Prostate gland (tissue), 2 donors: ENCODE results near the gene MYRF. TPM values are rescaled to one million over a fixed set of nuclear protein-coding genes. Genes with fewer than 3 reads are reported as not detected.

ENCODE experiments used
- DNase-seq: peaks from one replicate; pipeline ENCODE4 v3.0.0-alpha.2; 2019; ENCODE audit warnings: low spot score
- H3K27ac ChIP-seq, 2 donors: fragments of 200-600 bp; sonication (generic); 2 replicates each; pipeline ENCODE4 v1.5.1; 2017 to 2019
- H3K27me3 ChIP-seq: fragments of 200-600 bp; sonication (generic); replicated peaks from 2 replicates; pipeline ENCODE4 v1.5.1; 2019; ENCODE audit not compliant: insufficient read depth
- H3K36me3 ChIP-seq, 2 donors: fragments of 200-600 bp; sonication (generic); 1 replicate in 1 of 2; 2 replicates in 1 of 2; pipeline versions ENCODE4 v1.5.1 to v1.8.1; 2017 to 2019
- H3K4me1 ChIP-seq: fragments of 200-600 bp; sonication (generic); replicated peaks from 2 replicates; pipeline ENCODE4 v1.5.1; 2019
- H3K4me3 ChIP-seq, 2 donors: fragments of 200-600 bp; sonication (generic); 2 replicates each; pipeline ENCODE4 v1.5.1; 2017 to 2019
- H3K9me3 ChIP-seq: fragments of 200-600 bp; sonication (generic); 2 replicates; pipeline ENCODE4 v1.5.1; 2017
- POLR2A ChIP-seq: fragments of 450-650 bp; IDR thresholded peaks from one replicate; pipeline ENCODE4 v1.6.1; 2016; ENCODE audit warnings: antibody characterized with exemption, mild to moderate bottlenecking
- POLR2AphosphoS5 ChIP-seq: sonication (generic); formaldehyde crosslinking; IDR thresholded peaks from one replicate; pipeline ENCODE4 v1.6.1; 2017; ENCODE audit warnings: antibody characterized with exemption
- WGBS: methylation state at CpG from one replicate; pipeline ENCODE4 v1.1.5; 2018; 5-methylcytosine and 5-hydroxymethylcytosine counted together
- intact Hi-C: fragments of 100-400 bp; cut with DNase I; formaldehyde crosslinking; loops from one replicate; pipeline ENCODE4 v1.14.2; 2022
- total RNA-seq, 2 donors: library from RNA; depleted of rRNA; stranded (reverse); fragments of >200 nt; gene quantifications; one replicate each; pipeline ENCODE4 v1.1.0, GENCODE V29; 2016
- TF ChIP-seq, protein P1 (sequence below), 4 experiments: fragments of 200-600 bp in 2 of 4; fragments of 450-650 bp in 2 of 4; sonication (generic) in 2 of 4; IDR thresholded peaks; 1 replicate in 3 of 4; 2 replicates in 1 of 4; pipeline ENCODE4 v1.5.1; 2016 to 2019; ENCODE audit warnings: antibody characterized with exemption in 4 of 4, mild to moderate bottlenecking in 2 of 4, moderate library complexity in 2 of 4

Gene MYRF
- total RNA-seq, 2 donors from 2014 or later = 0.77 to 3.4 TPM

DNA sequence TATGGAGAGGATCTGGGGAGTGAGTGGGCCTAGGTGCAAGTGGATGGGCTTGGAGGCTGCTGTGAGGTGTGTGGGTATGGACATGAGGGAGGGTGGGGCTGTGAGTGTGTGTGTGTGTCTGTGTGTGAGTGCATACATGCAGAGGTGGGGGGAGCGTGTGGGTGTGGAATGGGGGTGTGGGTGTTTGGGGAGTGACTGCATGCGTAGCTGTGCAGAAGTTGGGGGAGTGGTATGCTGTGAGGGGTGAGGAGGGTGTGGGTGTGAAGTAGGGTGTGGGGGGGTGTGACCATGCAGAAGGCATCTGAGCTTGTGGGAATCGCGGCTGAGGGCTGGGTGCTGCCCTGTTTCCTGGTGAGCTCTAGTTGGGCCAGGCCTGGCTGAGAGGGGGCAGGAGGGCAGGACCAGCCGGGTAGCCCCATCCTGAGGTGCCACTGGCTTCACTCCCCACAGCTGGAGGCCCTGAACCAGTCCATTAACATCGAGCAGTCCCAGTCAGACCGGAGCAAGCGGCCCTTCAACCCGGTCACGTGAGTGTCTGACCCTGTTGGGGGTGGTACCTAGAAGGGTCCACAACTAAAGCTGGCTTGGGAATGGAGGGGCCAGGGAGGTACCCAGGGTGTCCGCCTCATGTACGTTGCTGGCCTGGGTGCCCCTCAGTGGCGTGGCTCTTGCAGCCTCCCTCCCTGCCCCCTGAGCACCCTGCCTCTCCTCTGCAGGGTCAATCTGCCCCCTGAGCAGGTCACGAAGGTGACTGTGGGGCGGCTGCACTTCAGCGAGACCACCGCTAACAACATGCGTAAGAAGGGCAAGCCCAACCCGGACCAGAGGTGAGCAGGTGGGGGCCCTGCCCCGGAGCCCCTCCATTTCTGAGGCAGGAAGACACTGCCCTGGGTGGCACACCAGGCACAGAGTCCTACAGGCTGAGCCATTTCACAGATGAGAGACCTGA is 23.4 kb downstream of the MYRF start:
- TF ChIP-seq, protein P1, sequence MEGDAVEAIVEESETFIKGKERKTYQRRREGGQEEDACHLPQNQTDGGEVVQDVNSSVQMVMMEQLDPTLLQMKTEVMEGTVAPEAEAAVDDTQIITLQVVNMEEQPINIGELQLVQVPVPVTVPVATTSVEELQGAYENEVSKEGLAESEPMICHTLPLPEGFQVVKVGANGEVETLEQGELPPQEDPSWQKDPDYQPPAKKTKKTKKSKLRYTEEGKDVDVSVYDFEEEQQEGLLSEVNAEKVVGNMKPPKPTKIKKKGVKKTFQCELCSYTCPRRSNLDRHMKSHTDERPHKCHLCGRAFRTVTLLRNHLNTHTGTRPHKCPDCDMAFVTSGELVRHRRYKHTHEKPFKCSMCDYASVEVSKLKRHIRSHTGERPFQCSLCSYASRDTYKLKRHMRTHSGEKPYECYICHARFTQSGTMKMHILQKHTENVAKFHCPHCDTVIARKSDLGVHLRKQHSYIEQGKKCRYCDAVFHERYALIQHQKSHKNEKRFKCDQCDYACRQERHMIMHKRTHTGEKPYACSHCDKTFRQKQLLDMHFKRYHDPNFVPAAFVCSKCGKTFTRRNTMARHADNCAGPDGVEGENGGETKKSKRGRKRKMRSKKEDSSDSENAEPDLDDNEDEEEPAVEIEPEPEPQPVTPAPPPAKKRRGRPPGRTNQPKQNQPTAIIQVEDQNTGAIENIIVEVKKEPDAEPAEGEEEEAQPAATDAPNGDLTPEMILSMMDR (IDR thresholded peaks at IDR 0.05) = no peak
- TF ChIP-seq POLR2AphosphoS5 = no peak
- no peak for TF ChIP-seq POLR2A
- intact Hi-C loops = no loop called here
- no peaks in the 10 kb centered on the region for H3K9me3 ChIP-seq
- WGBS = 83% methylated on average over 19 of the region's 20 CpGs
- H3K4me3 ChIP-seq = no peak overlapping the region
- no peaks in the 10 kb centered on the region for H3K4me1 ChIP-seq
- no peak for DNase-seq
- no peaks in the 10 kb centered on the region for H3K27me3 ChIP-seq
- no peaks in the 10 kb centered on the region for H3K36me3 ChIP-seq
- H3K27ac ChIP-seq = no peak overlapping the region

DNA sequence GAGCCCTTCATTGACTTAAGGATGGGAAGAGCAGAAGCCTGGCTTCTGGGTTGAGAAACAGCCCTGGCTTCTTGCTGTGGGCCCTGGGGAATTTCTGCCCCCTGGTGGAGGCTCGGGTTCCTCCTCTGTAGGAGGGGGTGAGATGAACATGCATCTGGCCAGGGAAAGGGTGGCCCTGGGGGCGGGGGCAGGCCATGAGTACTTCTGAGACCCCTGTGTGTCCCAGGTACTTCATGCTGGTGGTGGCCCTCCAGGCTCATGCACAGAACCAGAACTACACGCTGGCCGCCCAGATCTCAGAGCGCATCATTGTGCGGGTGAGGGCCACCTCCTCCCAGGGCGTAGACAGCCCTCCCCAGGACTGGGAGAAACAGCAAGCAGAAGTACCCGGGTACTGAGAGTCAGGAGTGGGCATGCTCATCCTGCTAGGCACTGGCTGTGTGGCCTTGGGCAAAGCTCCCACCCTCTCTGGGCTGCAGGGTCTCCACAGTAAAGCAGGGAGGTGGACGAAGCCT is 24.2 kb downstream of the MYRF start:
- no peaks in the 10 kb centered on the region for H3K36me3 ChIP-seq
- no peak overlapping the region for H3K27ac ChIP-seq
- intact Hi-C loops = no loop called here
- 76% methylated on average over 9 of the region's 9 CpGs for WGBS
- no peak overlapping the region for H3K4me3 ChIP-seq
- DNase-seq = no peak
- no peaks in the 10 kb centered on the region for H3K9me3 ChIP-seq
- TF ChIP-seq POLR2AphosphoS5 (no peak), POLR2A (no peak)
- TF ChIP-seq, protein P1 (IDR thresholded peaks at IDR 0.05) = peak; percentile 22 to 49 (median 40)
- H3K4me1 ChIP-seq = no peaks in the 10 kb centered on the region
- H3K27me3 ChIP-seq = no peaks in the 10 kb centered on the region

- no peak for DNase-seq
- Histone ChIP-seq H3K9me3 (no peaks in the 10 kb centered on the region), H3K4me3 (peak overlapping the region in 1 of 2 donors; percentile 9), H3K4me1 (no peaks in the 10 kb centered on the region), H3K27me3 (no peaks in the 10 kb centered on the region), H3K27ac (no peak overlapping the region), H3K36me3 (no peaks in the 10 kb centered on the region)
- intact Hi-C loops = no loop called here
- 52% methylated on average over 39 of the region's 67 CpGs for WGBS
- TF ChIP-seq, protein P1 (IDR thresholded peaks at IDR 0.05) = no peak
- TF ChIP-seq POLR2AphosphoS5 (no peak), POLR2A (no peak)
These were observed 25.0 kb downstream of the MYRF start for GRCh38 chr11:61777234-61778090.

GRCh38 chr11:61778357-61778886 is 26.0 kb downstream of the MYRF start:
- TF ChIP-seq, protein P1 (IDR thresholded peaks at IDR 0.05) = no peak
- TF ChIP-seq POLR2AphosphoS5 (no peak), POLR2A (no peak)
- H3K27me3 ChIP-seq = no peaks in the 10 kb centered on the region
- 78% methylated on average over 11 of the region's 11 CpGs for WGBS
- no peaks in the 10 kb centered on the region for H3K36me3 ChIP-seq
- DNase-seq = no peak
- intact Hi-C loops = no loop called here
- H3K4me3 ChIP-seq = no peak overlapping the region
- H3K4me1 ChIP-seq = no peaks in the 10 kb centered on the region
- no peak overlapping the region for H3K27ac ChIP-seq
- no peaks in the 10 kb centered on the region for H3K9me3 ChIP-seq
